ENCODE results near the gene SLC44A5. TPM values are rescaled to one million over a fixed set of nuclear protein-coding genes. Genes with fewer than 3 reads are reported as not detected.

The SLC44A5 gene
- total and polyA plus RNA-seq, 4 donors: 0.75 to 1.6 (median 1.1) TPM

- Histone ChIP-seq H3K4me1 (ENCODE audit: control insufficient read depth in 1 of 2, insufficient read depth in 2 of 2, low read length in 2 of 2) (no peaks in the 10 kb centered on the region), H3K4me3 (ENCODE audit: low read length in 2 of 2) (no peak overlapping the region), H3K27ac (ENCODE audit: low read depth in 1 of 2, low read length in 2 of 2) (no peak overlapping the region), H3K36me3 (ENCODE audit: control insufficient read depth in 1 of 2, insufficient read depth in 2 of 2, low read length in 1 of 2) (no peaks in the 10 kb centered on the region), H3K27me3 (ENCODE audit: control insufficient read depth in 1 of 2, insufficient read depth in 2 of 2, low read length in 1 of 2) (no peaks in the 10 kb centered on the region), H3K9me3 (ENCODE audit: control insufficient read depth, low read length) (no peaks in the 10 kb centered on the region)
- intact Hi-C loops (cut with DNase I): no loop called here
- DNase-seq: no peak
- no peak for ATAC-seq (ENCODE audit: low FRiP score)
Measured at GRCh38 chr1:75543705-75544104, 67.2 kb downstream of the SLC44A5 start.

- H3K4me3 ChIP-seq (ENCODE audit: low read length in 2 of 2): no peak overlapping the region
- no peaks in the 10 kb centered on the region for H3K9me3 ChIP-seq (ENCODE audit: control insufficient read depth, low read length)
- H3K27ac ChIP-seq (ENCODE audit: low read depth in 1 of 2, low read length in 2 of 2): no peak overlapping the region
- no peaks in the 10 kb centered on the region for H3K4me1 ChIP-seq (ENCODE audit: control insufficient read depth in 1 of 2, insufficient read depth in 2 of 2, low read length in 2 of 2)
- 76 to 78% methylated on average over 5 of the region's 5 CpGs for WGBS, 2 donors
- no peak for ATAC-seq (ENCODE audit: low FRiP score)
- no peaks in the 10 kb centered on the region for H3K36me3 ChIP-seq (ENCODE audit: control insufficient read depth in 1 of 2, insufficient read depth in 2 of 2, low read length in 1 of 2)
- intact Hi-C loops (cut with DNase I): no loop called here
- H3K27me3 ChIP-seq (ENCODE audit: control insufficient read depth in 1 of 2, insufficient read depth in 2 of 2, low read length in 1 of 2): no peaks in the 10 kb centered on the region
- DNase-seq: no peak
Measured at GRCh38 chr1:75542818-75543570, 67.9 kb downstream of the SLC44A5 start.

- Histone ChIP-seq H3K4me1 (ENCODE audit: control insufficient read depth in 1 of 2, insufficient read depth in 2 of 2, low read length in 2 of 2) (no peaks in the 10 kb centered on the region), H3K27me3 (ENCODE audit: control insufficient read depth in 1 of 2, insufficient read depth in 2 of 2, low read length in 1 of 2) (no peaks in the 10 kb centered on the region), H3K36me3 (ENCODE audit: control insufficient read depth in 1 of 2, insufficient read depth in 2 of 2, low read length in 1 of 2) (no peaks in the 10 kb centered on the region), H3K27ac (ENCODE audit: low read depth in 1 of 2, low read length in 2 of 2) (no peak overlapping the region), H3K4me3 (ENCODE audit: low read length in 2 of 2) (no peak overlapping the region), H3K9me3 (ENCODE audit: control insufficient read depth, low read length) (no peaks in the 10 kb centered on the region)
- no peak for DNase-seq
- intact Hi-C loops (cut with DNase I): no loop called here
- WGBS, 2 donors: 5 to 8% methylated on average over 6 of the region's 6 CpGs
- ATAC-seq (ENCODE audit: low FRiP score): peak; percentile 59
Measured at GRCh38 chr1:75539230-75540116, 71.4 kb downstream of the SLC44A5 start.

- Histone ChIP-seq H3K27me3 (ENCODE audit: control insufficient read depth in 1 of 2, insufficient read depth in 2 of 2, low read length in 1 of 2) (no peaks in the 10 kb centered on the region), H3K27ac (ENCODE audit: low read depth in 1 of 2, low read length in 2 of 2) (no peak overlapping the region), H3K9me3 (ENCODE audit: control insufficient read depth, low read length) (no peaks in the 10 kb centered on the region), H3K36me3 (ENCODE audit: control insufficient read depth in 1 of 2, insufficient read depth in 2 of 2, low read length in 1 of 2) (no peaks in the 10 kb centered on the region), H3K4me3 (ENCODE audit: low read length in 2 of 2) (no peak overlapping the region), H3K4me1 (ENCODE audit: control insufficient read depth in 1 of 2, insufficient read depth in 2 of 2, low read length in 2 of 2) (peaks cover 0 to 2% of the 10 kb centered on the region in 2 donors)
- intact Hi-C loops (cut with DNase I): no loop called here
- ATAC-seq (ENCODE audit: low FRiP score) (no peak), DNase-seq (no peak)
- 63 to 64% methylated on average over 2 of the region's 2 CpGs for WGBS, 2 donors
Measured at GRCh38 chr1:75533085-75533484, 77.8 kb downstream of the SLC44A5 start.

GRCh38 chr1:75531570-75531969, 79.3 kb downstream of the SLC44A5 start:
- intact Hi-C loops (cut with DNase I): no loop called here
- no peaks in the 10 kb centered on the region for H3K36me3 ChIP-seq (ENCODE audit: control insufficient read depth in 1 of 2, insufficient read depth in 2 of 2, low read length in 1 of 2)
- DNase-seq (no peak), ATAC-seq (ENCODE audit: low FRiP score) (no peak)
- no peak overlapping the region for H3K27ac ChIP-seq (ENCODE audit: low read depth in 1 of 2, low read length in 2 of 2)
- 73 to 80% methylated on average over 2 of the region's 2 CpGs for WGBS, 2 donors
- peaks cover 0 to 2% of the 10 kb centered on the region in 2 donors for H3K4me1 ChIP-seq (ENCODE audit: control insufficient read depth in 1 of 2, insufficient read depth in 2 of 2, low read length in 2 of 2)
- H3K27me3 ChIP-seq (ENCODE audit: control insufficient read depth in 1 of 2, insufficient read depth in 2 of 2, low read length in 1 of 2): no peaks in the 10 kb centered on the region
- no peak overlapping the region for H3K4me3 ChIP-seq (ENCODE audit: low read length in 2 of 2)
- H3K9me3 ChIP-seq (ENCODE audit: control insufficient read depth, low read length): no peaks in the 10 kb centered on the region

- H3K27ac ChIP-seq (ENCODE audit: low read depth in 1 of 2, low read length in 2 of 2): no peak overlapping the region
- no peaks in the 10 kb centered on the region for H3K9me3 ChIP-seq (ENCODE audit: control insufficient read depth, low read length)
- intact Hi-C loops (cut with DNase I): no loop called here
- H3K4me3 ChIP-seq (ENCODE audit: low read length in 2 of 2): no peak overlapping the region
- DNase-seq: no peak
- H3K27me3 ChIP-seq (ENCODE audit: control insufficient read depth in 1 of 2, insufficient read depth in 2 of 2, low read length in 1 of 2): no peaks in the 10 kb centered on the region
- no peak for ATAC-seq (ENCODE audit: low FRiP score)
- H3K4me1 ChIP-seq (ENCODE audit: control insufficient read depth in 1 of 2, insufficient read depth in 2 of 2, low read length in 2 of 2): peaks cover 0 to 2% of the 10 kb centered on the region in 2 donors
- no peaks in the 10 kb centered on the region for H3K36me3 ChIP-seq (ENCODE audit: control insufficient read depth in 1 of 2, insufficient read depth in 2 of 2, low read length in 1 of 2)
Measured at GRCh38 chr1:75529488-75529887, 81.4 kb downstream of the SLC44A5 start.

- intact Hi-C loops (cut with DNase I): no loop called here
- H3K27me3 ChIP-seq (ENCODE audit: control insufficient read depth in 1 of 2, insufficient read depth in 2 of 2, low read length in 1 of 2): no peaks in the 10 kb centered on the region
- no peaks in the 10 kb centered on the region for H3K36me3 ChIP-seq (ENCODE audit: control insufficient read depth in 1 of 2, insufficient read depth in 2 of 2, low read length in 1 of 2)
- no peak overlapping the region for H3K27ac ChIP-seq (ENCODE audit: low read depth in 1 of 2, low read length in 2 of 2)
- no peak overlapping the region for H3K4me3 ChIP-seq (ENCODE audit: low read length in 2 of 2)
- peaks cover 0 to 2% of the 10 kb centered on the region in 2 donors for H3K4me1 ChIP-seq (ENCODE audit: control insufficient read depth in 1 of 2, insufficient read depth in 2 of 2, low read length in 2 of 2)
- DNase-seq (no peak), ATAC-seq (ENCODE audit: low FRiP score) (no peak)
- no peaks in the 10 kb centered on the region for H3K9me3 ChIP-seq (ENCODE audit: control insufficient read depth, low read length)
Measured at GRCh38 chr1:75528001-75528400, 82.9 kb downstream of the SLC44A5 start.

- Histone ChIP-seq H3K36me3 (ENCODE audit: control insufficient read depth in 1 of 2, insufficient read depth in 2 of 2, low read length in 1 of 2) (no peaks in the 10 kb centered on the region), H3K9me3 (ENCODE audit: control insufficient read depth, low read length) (no peaks in the 10 kb centered on the region), H3K4me3 (ENCODE audit: low read length in 2 of 2) (no peak overlapping the region), H3K27me3 (ENCODE audit: control insufficient read depth in 1 of 2, insufficient read depth in 2 of 2, low read length in 1 of 2) (no peaks in the 10 kb centered on the region), H3K27ac (ENCODE audit: low read depth in 1 of 2, low read length in 2 of 2) (no peak overlapping the region), H3K4me1 (ENCODE audit: control insufficient read depth in 1 of 2, insufficient read depth in 2 of 2, low read length in 2 of 2) (no peaks in the 10 kb centered on the region)
- 11 to 12% methylated on average over 3 of the region's 3 CpGs for WGBS, 2 donors
- ATAC-seq (ENCODE audit: low FRiP score) (no peak), DNase-seq (no peak)
- intact Hi-C loops (cut with DNase I): no loop called here
Measured at GRCh38 chr1:75522389-75522788, 88.5 kb downstream of the SLC44A5 start.

- Histone ChIP-seq H3K27ac (ENCODE audit: low read depth in 1 of 2, low read length in 2 of 2) (no peak overlapping the region), H3K4me3 (ENCODE audit: low read length in 2 of 2) (no peak overlapping the region), H3K27me3 (ENCODE audit: control insufficient read depth in 1 of 2, insufficient read depth in 2 of 2, low read length in 1 of 2) (no peaks in the 10 kb centered on the region), H3K9me3 (ENCODE audit: control insufficient read depth, low read length) (no peaks in the 10 kb centered on the region), H3K4me1 (ENCODE audit: control insufficient read depth in 1 of 2, insufficient read depth in 2 of 2, low read length in 2 of 2) (no peaks in the 10 kb centered on the region), H3K36me3 (ENCODE audit: control insufficient read depth in 1 of 2, insufficient read depth in 2 of 2, low read length in 1 of 2) (no peaks in the 10 kb centered on the region)
- 54 to 62% methylated on average over 3 of the region's 3 CpGs for WGBS, 2 donors
- no peak for DNase-seq
- intact Hi-C loops (cut with DNase I): no loop called here
- no peak for ATAC-seq (ENCODE audit: low FRiP score)
Measured at GRCh38 chr1:75521658-75522057, 89.3 kb downstream of the SLC44A5 start.
